Mesothelial cell of epicardium (in vitro differentiated cells): Measurements from ENCODE around the gene TACC2. TPM values are rescaled to one million over a fixed set of nuclear protein-coding genes. Genes with fewer than 3 reads are reported as not detected.

Source experiments
- DNase-seq, 2 experiments: peaks; one replicate each; pipeline ENCODE4 v3.0.0; 2021; ENCODE audit warnings: low spot score in 2 of 2; ENCODE audit not compliant: unreplicated experiment in 2 of 2
- H3K27ac Mint-ChIP-seq: 2 replicates; pipeline ENCODE4 v1.8.0; 2021; ENCODE audit warnings: mixed read lengths
- H3K27me3 Mint-ChIP-seq: 2 replicates; pipeline ENCODE4 v1.8.0; 2021; ENCODE audit warnings: low read depth, mixed read lengths
- H3K36me3 Mint-ChIP-seq: 2 replicates; pipeline ENCODE4 v1.8.0; 2021; ENCODE audit warnings: mixed read lengths
- H3K4me1 Mint-ChIP-seq: 2 replicates; pipeline ENCODE4 v1.8.0; 2021; ENCODE audit warnings: mixed read lengths
- H3K4me3 Mint-ChIP-seq: 2 replicates; pipeline ENCODE4 v1.8.0; 2021; ENCODE audit warnings: mild to moderate bottlenecking, moderate library complexity, mixed read lengths
- H3K9me3 Mint-ChIP-seq: 2 replicates; pipeline ENCODE4 v1.8.0; 2021; ENCODE audit warnings: mixed read lengths
- total RNA-seq: library from RNA; stranded (reverse); gene quantifications from 3 replicates; pipeline ENCODE4 v1.2.1, GENCODE V29; 2021
- TF ChIP-seq, protein P1 (sequence below): fragments of 200-600 bp; sonication (generic); IDR thresholded peaks from one replicate; pipeline ENCODE4 v1.5.0; 2021; ENCODE audit warnings: antibody characterized with exemption; ENCODE audit not compliant: unreplicated experiment

The TACC2 gene
- total RNA-seq, 1 donor from 2014 or later = 25.5 TPM

DNA sequence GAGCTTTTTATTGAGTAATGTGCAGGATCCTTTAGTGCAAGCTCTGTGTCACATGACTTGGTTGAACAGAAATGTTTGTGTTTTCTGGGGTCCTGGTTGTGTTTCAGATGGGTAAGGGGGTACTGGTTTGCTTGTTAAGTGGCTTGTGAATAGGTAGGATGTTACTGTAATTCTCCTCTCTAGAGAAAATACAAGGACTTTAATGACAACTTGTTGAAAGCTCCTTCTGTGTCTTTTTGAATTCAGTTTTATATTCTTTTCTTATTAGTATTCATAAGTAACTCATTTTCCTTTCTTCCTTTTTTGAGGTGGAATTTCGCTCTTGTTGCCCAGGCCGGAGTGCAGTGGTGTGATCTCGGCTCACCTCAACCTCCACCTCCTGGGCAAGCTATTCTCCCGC is 196.7 kb downstream of the TACC2 start:
- Mint-ChIP-seq H3K27me3 (no peaks in the 10 kb centered on the region), H3K36me3 (no peaks in the 10 kb centered on the region), H3K9me3 (no peaks in the 10 kb centered on the region), H3K4me1 (peaks cover 9% of the 10 kb centered on the region), H3K27ac (no peak overlapping the region), H3K4me3 (no peak overlapping the region)
- TF ChIP-seq, protein P1, sequence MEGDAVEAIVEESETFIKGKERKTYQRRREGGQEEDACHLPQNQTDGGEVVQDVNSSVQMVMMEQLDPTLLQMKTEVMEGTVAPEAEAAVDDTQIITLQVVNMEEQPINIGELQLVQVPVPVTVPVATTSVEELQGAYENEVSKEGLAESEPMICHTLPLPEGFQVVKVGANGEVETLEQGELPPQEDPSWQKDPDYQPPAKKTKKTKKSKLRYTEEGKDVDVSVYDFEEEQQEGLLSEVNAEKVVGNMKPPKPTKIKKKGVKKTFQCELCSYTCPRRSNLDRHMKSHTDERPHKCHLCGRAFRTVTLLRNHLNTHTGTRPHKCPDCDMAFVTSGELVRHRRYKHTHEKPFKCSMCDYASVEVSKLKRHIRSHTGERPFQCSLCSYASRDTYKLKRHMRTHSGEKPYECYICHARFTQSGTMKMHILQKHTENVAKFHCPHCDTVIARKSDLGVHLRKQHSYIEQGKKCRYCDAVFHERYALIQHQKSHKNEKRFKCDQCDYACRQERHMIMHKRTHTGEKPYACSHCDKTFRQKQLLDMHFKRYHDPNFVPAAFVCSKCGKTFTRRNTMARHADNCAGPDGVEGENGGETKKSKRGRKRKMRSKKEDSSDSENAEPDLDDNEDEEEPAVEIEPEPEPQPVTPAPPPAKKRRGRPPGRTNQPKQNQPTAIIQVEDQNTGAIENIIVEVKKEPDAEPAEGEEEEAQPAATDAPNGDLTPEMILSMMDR = no peak
- no peak for DNase-seq

DNA sequence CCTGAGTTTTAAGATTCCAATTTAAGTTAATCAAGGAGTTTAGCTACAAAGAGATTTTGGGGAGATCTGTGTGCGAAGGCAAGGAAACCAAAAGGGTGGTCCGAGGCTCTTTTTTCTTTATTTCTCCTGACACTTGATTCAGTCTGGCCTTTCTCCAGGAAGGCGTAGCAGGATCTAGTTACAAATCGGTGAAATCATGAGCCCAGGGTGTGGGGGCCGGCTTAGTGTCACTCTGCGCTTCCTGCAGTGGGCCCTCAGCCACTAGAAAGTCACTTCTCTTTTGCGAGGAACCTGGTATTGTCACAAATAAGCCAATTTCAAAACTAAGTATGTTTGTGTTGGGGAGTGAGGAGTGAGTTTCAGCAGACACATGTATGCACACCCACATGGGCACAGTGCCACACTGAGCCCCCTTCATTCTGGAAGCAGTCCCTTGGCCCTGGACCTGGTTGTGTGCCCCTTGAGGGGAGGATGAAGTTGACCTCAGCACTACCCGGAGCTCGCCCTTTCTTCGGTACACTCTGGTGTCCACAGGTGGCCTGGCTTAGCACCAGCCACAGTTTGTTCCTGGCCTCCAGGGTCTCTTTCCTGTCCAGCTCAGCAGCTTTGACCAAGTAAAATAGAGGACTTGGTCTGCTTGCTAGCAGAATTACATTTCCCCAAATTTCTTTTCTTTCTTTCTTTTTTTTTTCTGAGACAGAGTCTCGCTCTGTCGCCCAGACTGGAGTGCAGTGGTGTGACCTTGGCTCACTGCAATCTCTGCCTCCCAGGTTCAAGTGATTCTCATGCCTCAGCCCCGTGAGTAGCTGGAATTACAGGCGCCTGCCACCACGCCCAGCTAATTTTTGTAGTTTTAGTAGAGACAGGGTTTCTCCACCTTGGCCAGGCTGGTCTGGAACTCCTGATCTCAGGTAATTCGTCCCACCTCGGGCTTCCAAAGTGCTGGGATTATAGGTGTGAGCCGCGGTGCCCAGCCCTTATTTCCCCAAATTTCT is 198.2 kb downstream of the TACC2 start:
- no peak for DNase-seq
- Mint-ChIP-seq H3K9me3 (no peaks in the 10 kb centered on the region), H3K27ac (no peak overlapping the region), H3K27me3 (no peaks in the 10 kb centered on the region), H3K4me1 (no peaks in the 10 kb centered on the region), H3K36me3 (no peaks in the 10 kb centered on the region), H3K4me3 (no peak overlapping the region)
- TF ChIP-seq, protein P1 = no peak

DNA sequence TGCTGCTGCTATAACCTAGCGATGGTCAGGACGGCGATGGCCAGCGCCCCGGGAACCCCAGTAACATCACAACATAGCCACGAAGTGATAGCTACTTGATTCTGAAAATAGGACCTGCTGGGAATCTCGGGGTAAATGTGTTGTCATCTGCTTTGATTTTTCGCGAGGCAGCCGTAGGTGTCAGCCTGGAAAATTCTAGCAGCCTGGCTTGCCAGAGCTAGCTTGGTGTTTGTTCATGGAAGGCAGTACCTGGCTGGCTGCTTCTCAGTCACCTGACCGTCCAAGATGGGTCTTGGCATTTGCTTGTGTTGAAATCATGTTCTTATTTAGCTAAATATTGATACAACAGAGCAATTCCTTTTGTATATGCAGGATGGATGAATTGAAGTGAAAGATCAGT is 199.7 kb downstream of the TACC2 start:
- Mint-ChIP-seq H3K27ac (no peak overlapping the region), H3K4me3 (no peak overlapping the region), H3K27me3 (no peaks in the 10 kb centered on the region), H3K36me3 (no peaks in the 10 kb centered on the region), H3K9me3 (no peaks in the 10 kb centered on the region), H3K4me1 (peaks cover 3% of the 10 kb centered on the region)
- TF ChIP-seq, protein P1 = no peak
- DNase-seq = no peak

DNA sequence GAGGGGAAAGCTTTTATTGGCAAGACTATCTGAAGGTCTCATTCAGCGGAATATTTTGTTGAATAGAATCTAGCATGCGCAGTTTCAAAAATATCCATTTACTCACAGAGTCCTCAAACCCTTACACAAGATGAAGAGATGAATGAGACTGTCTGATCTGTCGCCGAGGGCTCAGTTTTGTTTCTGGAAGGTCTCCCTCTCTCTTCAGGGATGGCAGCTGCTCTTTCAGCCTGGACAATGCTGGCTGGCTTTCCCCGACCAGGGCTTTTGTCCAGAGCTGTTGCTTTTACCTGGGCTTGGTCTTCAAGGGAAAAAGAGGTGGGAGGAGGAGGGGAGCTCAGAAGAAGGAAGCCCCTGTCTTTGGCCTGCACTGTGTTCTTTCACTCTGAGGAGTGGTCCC is 200.2 kb downstream of the TACC2 start:
- H3K36me3 Mint-ChIP-seq = no peaks in the 10 kb centered on the region
- H3K9me3 Mint-ChIP-seq = no peaks in the 10 kb centered on the region
- peaks cover 3% of the 10 kb centered on the region for H3K4me1 Mint-ChIP-seq
- TF ChIP-seq, protein P1 = no peak
- H3K27me3 Mint-ChIP-seq = no peaks in the 10 kb centered on the region
- H3K27ac Mint-ChIP-seq = no peak overlapping the region
- DNase-seq = no peak
- no peak overlapping the region for H3K4me3 Mint-ChIP-seq

DNA sequence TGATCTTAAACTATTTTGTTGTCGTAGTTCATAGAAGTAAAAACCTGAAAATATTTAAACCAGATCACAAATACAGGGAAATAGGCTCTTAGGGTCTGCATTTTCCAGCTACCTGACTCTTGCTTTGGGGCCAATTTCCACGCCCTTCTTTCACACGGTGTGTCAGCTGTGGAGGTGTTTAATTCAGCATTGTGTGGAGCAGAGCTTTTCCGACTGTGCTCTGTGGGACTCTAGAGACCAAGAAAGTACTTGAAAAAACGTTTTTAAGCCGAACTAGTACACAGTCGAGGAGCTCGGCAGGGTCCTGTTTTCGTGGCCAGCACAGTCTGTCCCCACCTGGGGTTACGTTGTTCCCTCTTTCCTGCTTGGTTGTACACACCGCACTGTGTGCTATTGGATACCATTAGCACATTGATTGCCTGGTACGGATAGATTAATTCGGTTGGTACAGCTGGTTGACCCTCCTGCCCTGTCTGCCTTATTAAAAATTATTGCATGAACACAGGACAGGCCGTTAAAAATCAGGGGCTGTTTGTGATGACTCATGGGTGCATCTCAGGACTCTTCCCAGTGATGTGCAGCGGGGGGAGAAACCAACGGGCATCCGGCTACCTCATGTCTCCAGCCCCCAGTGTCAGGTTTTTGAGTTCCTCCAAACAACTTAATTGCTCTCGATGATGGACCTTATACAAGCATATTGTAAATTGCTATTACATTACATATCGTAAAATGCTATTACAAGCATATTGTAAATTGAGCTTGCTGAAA is 201.4 kb downstream of the TACC2 start:
- Mint-ChIP-seq H3K4me1 (peaks cover 3% of the 10 kb centered on the region), H3K9me3 (no peaks in the 10 kb centered on the region), H3K27ac (no peak overlapping the region), H3K36me3 (no peaks in the 10 kb centered on the region), H3K4me3 (no peak overlapping the region), H3K27me3 (no peaks in the 10 kb centered on the region)
- no peak for DNase-seq
- TF ChIP-seq, protein P1 = no peak
